NCI-H2196 (cell line): ENCODE measurements around the gene TSPAN9.

Experiments used
- DNase-seq: peaks from one replicate; lab custom pipeline; 2025; ENCODE audit not compliant: unreplicated experiment; lab: John Stamatoyannopoulos, UW

Gene TSPAN9

GRCh38 chr12:3265406-3265805, 188.2 kb downstream of the TSPAN9 start:
- no peak for DNase-seq

- DNase-seq, result no peak
Observed at GRCh38 chr12:3266638-3267037, 189.5 kb downstream of the TSPAN9 start.

- no peak for DNase-seq
Observed at GRCh38 chr12:3267690-3268089, 190.5 kb downstream of the TSPAN9 start.

DNA sequence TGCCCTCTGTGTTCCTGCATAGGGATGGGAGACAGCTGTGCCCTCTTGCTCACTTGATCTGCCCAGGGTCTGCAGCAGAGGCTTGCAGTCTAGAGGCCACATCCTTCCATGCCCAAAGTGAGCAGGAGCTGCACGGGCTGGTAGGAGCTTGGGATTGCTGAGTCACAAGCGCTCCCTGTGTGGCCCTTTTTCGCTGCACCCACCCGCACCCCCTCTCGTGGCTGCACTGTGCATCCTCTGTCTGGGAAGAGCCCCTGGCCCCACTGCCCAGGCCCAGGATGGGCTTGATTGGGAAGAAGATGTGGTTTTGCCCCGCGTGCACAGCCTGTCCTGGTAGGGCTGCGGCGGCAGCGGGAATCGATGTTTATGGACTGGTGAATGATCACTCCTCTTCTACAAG, 192.4 kb downstream of the TSPAN9 start:
- DNase-seq, result no peak

DNA sequence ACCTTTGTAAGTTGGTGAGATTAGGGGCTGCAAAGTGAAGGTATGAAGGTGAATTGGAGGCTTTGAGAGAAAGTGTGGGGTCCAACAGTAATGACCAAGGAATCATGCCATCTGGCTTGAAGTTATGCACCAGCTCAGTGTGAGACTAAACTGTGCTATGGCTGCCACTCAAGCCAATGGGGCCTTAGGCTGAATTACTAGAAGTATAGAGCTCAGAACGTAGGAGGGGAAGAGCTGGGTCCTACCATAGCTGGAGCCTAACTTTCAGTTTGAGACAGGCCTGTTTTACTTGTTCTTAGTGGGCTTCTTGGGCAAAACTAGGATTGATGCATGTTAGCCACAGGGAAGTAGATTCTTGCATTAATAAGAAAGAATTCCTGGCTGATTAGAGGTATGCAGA, 194.0 kb downstream of the TSPAN9 start:
- DNase-seq, result no peak

- no peak for DNase-seq
Observed at GRCh38 chr12:3271639-3272038, 194.5 kb downstream of the TSPAN9 start.

DNA sequence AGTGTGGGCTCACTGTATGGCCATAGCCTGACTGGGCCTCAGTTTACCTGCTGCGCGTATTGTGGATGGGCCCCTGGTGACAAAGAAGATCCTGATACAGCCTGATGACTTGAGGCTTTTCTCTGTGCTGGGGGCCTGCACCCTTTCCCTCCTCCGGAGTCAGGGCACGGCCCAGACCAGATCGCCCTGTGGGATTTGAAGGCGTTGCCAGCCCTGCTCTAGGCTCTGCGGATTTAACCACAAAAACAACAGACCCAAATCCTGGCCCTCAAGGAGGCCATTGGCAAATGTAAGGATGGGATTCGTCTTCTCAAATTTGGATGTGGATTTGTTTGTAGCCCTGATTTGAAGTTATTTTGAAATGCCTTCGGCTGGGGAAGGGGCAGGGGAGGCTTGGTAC, 195.8 kb downstream of the TSPAN9 start:
- DNase-seq, result no peak

- no peak for DNase-seq
Observed at GRCh38 chr12:3273409-3273853, 196.3 kb downstream of the TSPAN9 start.

DNA sequence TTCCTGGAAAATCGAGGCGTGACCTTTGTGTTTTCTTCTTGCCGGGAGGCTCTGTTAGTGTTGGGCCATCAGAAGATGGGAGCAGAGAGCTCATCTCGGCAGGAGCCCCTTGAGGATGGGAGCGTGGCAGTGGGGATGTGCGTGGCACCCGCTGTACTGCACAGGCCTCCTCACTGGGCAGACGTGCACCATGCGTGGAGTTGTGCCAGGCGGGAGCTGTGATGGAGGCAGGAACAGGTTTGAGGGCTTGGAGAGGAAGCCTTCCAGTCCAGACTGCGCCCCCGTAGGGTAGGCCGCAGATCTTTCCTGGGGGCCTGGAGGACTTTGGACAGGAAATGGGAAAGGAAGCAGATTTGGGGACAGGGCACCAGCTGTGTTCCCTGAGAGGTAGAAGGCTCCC, 197.5 kb downstream of the TSPAN9 start:
- DNase-seq, result no peak

GRCh38 chr12:3275171-3276041, 198.2 kb downstream of the TSPAN9 start:
- DNase-seq, result peak; percentile 50

DNA sequence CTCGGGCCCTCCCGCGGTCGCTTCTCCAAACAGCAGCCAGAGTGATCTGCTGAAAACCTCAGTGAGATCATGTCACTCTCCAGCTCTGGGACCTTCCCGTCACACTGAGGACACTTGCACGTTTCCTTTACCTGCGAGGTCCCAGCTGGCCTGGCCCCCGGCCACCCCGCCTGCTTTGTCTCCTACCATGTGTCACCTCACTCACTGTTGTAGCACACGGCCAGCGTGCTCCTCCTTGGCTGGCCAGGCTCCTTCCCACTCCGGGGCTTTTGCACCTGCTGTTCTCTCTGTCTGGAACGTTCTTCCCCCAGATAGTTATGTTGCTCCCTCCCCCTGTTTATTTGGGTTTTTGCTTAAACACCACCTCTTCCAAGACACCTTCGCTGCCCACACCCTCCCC, 199.0 kb downstream of the TSPAN9 start:
- DNase-seq, result no peak

DNA sequence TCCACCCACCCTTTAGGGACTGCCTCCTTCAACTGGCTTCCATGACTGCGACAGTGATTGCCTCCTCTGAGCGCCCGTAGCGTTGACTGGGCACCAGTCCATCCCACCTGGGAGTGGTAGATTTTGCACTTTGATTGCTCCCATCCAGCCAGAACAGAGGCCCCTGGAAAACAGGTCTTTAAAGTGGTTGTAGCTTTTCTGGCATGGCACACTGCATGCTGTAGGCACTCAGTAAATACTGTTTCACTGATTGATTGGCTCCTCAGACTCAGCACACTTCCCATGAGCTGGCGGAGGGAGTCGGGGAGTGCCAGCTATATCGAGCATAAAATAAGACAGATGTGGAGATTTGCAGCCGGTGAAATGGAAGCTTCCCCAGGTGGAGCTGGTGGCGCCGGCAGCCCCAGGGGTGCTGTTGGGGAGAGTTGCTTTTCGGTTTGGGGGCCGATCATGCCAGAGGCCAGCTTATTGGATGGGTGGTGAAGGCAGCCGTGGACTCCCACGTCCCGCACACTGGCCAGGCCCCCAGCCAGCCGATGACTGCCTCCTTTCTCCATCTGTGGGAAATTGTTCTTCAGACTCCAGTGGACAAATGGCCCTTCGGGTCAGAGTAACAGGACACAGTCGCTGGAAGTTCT, 200.2 kb downstream of the TSPAN9 start:
- no peak for DNase-seq

GRCh38 chr12:3278681-3279414, 201.7 kb downstream of the TSPAN9 start:
- DNase-seq, result no peak

DNA sequence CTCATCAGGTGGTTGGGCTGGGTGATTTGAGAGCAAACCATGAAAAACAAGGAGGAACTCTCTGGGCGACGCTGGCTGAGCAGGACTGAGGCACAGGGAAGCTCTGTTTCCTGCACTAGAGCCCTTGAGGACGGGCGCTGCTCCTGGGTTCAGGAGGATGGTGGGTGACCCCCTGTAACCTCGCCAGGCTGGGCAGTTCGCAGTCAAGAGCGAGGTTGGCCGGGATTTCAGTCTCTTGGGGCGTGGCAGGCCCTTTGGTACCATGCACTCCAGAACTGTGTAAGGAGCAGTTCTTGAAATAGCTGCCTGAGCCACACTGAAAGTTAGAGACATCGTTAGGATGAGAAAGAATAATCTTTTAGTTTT, 202.2 kb downstream of the TSPAN9 start:
- no peak for DNase-seq

DNA sequence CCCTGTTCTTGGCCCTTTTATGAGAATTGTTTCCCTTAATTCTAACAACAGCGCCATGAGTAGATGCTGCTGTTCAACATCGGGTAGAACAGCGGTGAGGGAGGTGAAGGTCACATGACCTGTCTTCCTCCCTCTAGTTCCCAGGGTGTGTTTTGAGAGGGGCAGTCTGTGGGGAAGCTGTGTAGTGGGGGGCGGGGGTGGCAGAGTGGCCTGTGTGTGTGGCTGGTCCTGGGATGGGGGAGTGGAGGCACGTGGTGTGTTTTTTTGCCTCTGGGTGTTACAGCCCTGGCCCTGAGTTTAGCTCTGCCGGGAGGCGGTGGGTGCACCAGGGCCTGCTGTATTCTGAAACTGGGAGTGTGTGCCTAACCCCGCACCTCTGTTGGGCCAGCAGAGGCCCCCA, 202.7 kb downstream of the TSPAN9 start:
- no peak for DNase-seq

DNA sequence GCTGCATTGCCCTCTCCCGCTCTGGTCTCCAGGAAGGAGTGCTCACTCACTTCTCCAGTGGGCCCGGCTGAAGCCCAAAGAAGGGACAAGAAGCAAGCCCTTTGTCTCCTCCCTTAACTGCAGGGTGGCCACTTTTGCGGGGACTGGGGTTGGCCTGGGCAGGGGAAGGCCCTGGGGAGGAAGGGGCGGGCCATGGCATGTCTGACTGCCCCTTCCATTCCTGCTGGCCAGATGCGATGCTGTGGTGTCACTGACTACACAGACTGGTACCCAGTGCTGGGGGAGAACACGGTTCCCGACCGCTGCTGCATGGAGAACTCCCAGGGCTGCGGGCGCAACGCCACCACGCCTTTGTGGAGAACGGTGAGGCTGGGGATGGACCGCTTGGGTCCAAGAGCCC, 203.8 kb downstream of the TSPAN9 start:
- no peak for DNase-seq

DNA sequence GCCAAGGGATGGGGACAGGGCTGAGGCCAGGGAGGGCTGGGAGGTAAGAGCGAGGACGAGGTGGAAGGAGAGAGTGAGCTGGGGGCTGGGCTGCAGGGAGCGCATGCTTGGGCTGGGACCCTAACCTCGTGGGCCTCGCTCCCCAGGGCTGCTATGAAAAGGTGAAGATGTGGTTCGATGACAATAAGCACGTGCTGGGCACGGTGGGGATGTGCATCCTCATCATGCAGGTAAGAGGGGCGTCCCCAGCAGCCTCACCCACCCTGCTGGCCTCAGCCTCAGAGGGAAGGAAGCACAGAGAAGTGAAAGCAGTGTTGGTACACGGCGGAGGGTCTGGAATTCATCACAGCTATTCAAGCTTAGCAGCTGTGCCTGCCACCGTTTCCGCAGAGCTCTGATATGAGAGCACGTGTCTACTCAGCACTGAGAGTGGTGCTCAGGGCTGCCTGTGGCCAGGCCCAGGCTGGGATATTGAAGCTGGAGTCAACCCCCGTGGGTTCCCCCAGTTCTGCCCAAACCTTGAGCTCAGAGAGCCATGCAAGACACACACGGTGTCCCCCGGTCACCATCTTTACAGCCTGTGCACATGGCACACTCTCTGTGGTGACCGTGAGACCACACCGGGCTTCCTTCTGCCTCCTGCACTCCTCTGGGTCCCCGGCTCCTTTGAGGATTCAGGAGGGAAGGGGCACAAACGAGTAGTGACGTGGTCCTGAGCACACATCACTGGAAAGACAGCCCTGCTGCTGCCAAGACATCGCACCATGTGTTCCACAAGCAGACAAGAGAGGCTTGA, 204.6 kb downstream of the TSPAN9 start:
- no peak for DNase-seq

DNA sequence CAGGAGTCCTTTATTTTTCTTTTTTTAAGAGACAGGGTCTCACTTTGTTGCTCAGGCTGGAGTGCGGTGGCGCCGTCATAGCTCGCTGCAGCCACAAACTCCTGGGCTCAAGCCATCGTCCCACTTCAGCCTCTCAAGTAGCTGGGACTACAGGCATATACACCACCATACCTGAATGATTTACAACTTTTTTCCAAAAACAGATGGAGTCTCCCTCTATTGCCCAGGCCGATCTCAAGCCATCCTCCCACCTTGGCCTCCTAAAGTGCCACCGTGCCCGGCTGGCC, 205.1 kb downstream of the TSPAN9 start:
- no peak for DNase-seq

DNA sequence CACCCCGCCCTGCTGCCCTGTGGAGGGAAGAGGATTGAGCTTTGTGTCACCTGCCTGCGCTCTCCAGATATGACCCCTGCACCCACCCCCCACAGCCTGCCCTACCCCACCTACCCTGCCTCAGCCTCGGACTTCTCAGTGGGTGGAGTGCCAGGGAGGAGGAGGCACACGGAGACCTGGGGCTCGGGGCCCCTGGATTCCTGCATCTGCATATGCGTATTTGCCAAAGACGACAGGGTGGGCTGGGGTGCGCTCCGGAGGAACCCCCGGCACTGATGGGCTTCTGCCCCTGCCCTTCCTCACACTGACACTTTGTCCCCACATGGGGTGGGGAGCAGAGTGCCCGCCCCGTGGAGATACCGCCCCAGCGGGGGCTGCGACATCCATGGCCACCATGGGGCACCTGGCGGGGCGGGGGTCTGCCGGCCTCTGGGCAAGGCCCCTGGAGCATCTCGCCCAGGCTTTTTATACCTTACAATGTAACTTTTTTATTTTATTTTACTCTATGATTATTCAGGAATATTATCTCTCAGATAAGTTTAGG, 206.0 kb downstream of the TSPAN9 start:
- DNase-seq, result no peak

GRCh38 chr12:3284405-3284804, 207.2 kb downstream of the TSPAN9 start:
- DNase-seq, result no peak

- no peak for DNase-seq
Observed at GRCh38 chr12:3285570-3285969, 208.4 kb downstream of the TSPAN9 start.
